NOMO-1 treated with dmso at 0.1 percent for 144 hours (cell line): Measurements from ENCODE around the gene DLG2.
"Not testable (repeated sequence)": the region's sequence is repeated elsewhere in the genome, so short reads cannot be mapped to it uniquely, and the experiment has no call there.

Experiments used
- DNase-seq: peaks from one replicate; lab custom pipeline; 2025; ENCODE audit not compliant: unreplicated experiment; lab: John Stamatoyannopoulos, UW

Gene DLG2

DNA sequence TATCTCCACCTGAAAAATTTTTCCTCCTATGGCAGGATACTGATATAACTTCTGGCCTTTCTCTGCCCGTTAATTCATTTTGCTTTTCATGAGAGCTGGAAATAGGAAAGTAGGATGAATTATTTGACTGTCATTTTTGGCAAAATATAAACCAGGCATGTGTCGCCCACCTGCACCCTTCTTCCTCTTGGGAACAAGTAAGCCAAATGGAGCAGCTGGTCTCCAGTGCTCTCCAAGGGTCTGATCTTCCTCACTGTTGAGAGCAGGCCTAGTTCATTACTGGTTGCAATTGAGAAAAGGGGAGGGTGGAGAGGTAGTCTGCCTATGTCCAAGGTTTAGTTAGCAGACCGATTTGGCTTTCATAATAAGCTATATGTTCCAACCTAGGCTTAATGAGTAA, 582.2 kb downstream of the DLG2 start:
- no peak for DNase-seq

GRCh38 chr11:85042361-85042760, 584.8 kb downstream of the DLG2 start:
- no peak for DNase-seq

GRCh38 chr11:85040166-85040565, 587.0 kb downstream of the DLG2 start:
- no peak for DNase-seq

- DNase-seq = no peak
These were observed 597.2 kb downstream of the DLG2 start for GRCh38 chr11:85029964-85030363.

DNA sequence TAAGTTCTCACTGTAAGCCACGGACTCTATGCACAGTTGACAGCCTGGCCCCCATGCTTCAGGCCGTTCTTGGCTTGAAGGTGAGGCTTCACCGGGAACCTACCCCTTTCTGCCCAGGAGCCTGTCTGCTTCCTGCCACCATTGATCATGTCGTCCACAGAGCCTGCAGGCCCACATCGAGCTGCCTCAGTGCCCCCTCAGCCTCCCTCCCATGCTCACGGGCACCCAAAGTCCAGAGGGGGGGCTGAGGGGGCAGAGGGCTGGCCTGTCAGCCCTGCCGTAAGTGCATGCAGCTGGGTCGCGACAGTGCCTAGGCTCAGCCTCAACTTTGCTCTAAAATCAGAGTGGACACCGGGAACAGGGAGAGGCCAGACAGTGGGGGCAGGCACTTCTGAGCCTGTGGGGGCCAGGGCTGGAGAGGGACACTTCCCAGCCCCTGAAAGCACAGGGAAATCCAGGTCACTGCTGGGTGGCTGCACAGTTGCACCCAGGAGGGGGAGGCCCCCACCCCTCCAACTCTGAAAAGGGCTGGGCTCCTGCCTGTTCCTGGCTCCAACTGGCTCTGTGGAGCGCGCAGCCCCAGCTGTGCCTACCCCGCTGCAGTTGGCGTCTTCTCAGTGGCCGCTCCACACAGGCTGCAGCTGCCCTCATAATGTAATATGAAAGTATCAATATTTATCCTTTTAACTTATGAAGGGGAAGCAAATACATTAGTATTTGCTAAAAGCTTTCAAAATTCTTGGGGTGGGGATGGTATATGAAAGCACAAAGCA, 598.6 kb downstream of the DLG2 start:
- DNase-seq = no peak

GRCh38 chr11:85027346-85027745, 599.8 kb downstream of the DLG2 start:
- DNase-seq = no peak

- DNase-seq = no peak
These were observed 606.1 kb downstream of the DLG2 start for GRCh38 chr11:85021058-85021457.

DNA sequence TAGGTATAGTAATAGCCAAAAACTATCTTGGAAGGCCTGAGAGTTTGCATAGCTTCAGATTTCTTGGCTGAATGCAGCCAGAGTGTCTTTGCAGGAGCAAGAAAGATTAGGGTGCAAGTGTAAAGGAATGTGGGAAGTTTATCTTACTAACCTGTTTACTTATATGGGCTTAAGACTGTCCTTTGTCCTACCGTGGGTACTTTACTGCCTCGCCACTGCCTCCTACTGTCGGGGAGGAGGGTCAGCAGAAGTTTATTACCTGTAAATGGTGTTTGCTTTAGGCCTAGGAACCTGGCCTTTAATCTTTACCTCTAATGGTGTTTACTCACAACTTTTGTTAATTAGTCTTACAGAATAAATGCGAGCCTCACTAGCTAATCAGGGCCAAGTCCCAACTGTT, 633.8 kb downstream of the DLG2 start:
- no peak for DNase-seq

GRCh38 chr11:84990141-84990540, 637.0 kb downstream of the DLG2 start:
- no peak for DNase-seq

DNA sequence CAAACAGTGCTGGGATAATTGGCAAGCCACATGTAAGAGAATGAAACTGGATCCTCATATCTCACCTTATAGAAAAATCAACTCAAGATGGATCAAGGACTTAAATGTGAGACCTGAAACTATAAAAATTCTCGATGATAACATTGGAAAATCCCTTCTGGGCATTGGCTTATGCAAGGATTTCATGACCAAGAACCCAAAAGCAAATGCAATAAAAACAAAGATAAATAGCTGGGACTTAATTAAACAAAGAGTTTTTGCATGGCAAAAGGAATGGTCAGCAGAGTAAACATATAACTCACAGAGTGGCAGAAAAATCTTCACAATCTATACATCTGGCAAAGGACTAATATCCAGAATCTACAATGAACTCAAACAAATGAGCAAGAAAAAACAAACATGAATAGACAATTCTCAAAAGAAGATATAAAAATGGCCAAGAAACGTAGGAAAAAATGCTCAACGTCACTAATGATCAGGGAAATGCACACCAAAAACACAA, 639.4 kb downstream of the DLG2 start:
- not testable (repeated sequence) for DNase-seq

DNA sequence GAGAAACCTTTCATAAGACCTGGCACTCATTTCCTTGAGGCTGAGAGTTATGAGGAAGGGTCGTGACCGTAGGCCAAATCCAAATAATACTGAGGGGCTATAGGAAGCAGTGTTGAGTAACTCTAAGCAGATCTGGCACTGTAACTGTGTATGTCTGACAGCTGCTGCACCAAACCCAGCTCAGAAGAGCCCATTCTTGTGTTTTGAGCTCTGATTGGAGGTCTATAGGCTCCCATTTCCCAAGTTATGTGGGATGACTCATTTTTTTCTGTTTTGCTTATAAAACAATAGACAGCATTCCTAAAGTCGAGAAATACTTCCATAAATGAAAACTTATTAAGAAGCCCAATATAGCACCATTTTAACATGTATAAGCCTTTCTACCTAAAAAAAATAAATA, 645.8 kb downstream of the DLG2 start:
- DNase-seq = no peak

DNA sequence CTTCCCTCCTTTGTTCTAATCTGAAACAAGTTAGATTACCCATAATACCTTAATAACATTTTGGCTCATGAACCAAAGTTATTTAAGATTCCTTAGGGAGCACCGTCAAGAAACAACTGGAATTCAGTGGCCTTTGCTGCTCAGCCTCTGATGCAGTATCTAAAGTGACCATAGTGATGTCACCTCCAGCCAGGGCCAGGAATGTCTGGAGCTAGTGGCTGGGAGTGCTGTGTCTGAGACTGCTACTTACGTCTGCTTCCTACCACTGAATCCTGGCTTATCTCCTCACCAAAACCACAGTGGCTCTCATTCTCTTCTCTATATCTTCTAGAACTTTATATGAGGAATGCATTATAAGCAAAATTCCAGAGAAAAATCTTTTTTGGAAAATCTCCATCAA, 658.0 kb downstream of the DLG2 start:
- DNase-seq = no peak

DNA sequence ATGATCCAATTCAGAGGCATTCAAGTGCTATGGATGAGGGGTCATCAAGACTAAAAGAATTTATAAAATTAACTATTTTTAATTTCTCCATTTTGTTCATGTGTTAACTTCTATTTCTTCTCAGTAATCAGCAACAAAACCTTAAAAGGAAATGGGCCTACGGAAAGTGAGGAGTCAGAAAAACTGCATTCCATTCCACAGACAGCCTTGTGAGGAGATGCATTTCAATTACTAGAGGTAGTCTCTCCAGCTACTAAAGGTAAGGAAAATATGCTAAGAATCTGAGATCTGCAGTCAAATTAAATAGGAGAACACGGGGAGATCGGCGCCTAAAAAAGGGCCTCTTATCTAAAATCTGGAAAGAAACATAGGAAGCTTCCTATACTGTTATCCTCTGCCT, 661.7 kb downstream of the DLG2 start:
- DNase-seq = no peak

- no peak for DNase-seq
These were observed 663.9 kb downstream of the DLG2 start for GRCh38 chr11:84963240-84963639.

DNA sequence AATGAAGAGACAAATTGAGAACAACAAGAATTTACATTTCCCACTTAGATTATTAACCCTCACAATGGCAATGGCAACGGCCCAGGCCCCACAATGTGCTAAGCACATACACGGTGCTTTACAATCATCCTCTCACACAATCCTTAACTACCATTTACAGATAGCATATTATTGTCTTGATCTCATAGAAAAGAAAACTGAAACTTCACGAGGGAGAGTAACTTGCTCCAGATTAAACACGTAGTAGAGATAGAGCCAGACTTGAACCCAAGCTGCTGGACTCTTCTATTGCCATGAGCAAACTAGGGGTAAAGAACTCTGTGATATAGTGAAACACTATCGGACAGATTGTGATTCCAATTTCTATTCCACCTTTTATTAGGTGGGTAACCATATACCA, 665.1 kb downstream of the DLG2 start:
- no peak for DNase-seq

GRCh38 chr11:84958295-84958694, 668.8 kb downstream of the DLG2 start:
- DNase-seq = no peak

- no peak for DNase-seq
These were observed 676.4 kb downstream of the DLG2 start for GRCh38 chr11:84950569-84951270.

DNA sequence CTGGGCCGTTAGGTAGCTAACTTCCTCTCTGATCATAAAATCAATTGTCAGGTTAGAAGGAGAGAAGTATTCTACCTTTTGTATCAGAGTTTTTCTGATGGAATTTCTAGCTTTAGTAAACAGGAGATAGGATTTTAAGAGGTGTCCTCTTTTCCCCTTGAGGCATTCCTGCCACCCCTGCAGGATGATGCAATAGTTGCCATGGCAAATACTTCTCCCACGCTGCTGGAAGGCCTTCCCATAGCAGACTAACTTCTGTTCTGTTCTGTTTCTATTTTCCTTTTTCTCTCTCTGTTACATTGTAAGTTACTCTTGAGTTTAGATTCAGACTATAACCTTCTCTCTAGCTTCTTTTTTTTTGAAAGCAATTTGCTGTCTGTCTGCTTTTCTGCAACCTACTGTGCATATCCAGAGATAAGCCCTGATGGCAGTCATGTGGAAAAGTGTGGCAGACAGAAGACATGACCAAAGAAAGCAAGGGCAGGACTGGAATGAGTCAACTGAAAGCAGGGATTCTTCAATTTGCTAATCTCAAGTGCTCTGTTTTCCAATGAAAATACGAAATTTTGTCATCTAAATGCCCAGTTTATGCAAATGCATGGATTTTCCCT, 679.1 kb downstream of the DLG2 start:
- no peak for DNase-seq

- DNase-seq = no peak
These were observed 680.1 kb downstream of the DLG2 start for GRCh38 chr11:84947070-84947469.

DNA sequence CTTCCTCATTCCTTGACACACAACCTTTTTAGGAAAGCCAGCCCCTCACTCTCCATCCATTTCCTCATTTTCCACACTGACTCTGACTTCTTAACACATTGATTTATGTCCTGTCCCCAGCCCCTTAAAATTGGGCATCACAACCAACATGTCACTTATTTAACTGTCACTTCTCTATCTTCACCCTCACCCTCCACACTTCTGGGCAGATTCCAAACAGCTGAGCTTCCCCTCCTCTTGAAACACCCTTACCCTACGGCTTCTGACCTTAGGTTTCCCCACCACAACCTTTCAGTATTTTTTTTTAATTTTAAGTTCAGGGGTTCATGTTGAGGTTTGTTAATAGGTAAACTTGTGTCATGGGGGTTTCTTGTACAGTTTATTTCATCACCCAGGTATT, 696.3 kb downstream of the DLG2 start:
- peak; percentile 80 for DNase-seq

DNA sequence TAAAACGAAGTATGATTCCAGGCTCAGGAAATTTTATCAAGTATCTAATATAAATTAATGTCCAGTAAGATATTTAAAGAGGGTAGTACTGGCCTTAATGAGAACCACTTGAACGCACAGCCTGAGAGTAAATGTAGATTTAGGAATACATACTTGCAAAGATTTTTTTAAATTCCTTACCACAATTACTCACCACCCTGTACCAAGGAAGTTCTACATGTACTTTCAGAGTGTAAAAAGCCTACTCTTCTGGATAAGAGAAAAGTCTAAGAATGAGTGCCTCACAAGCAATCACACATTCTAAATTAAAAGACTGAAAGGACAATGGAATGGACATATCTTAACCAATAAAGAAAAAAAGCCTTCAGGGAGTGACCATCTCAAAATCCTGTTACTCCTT, 697.4 kb downstream of the DLG2 start:
- DNase-seq = no peak

GRCh38 chr11:84924154-84924692, 702.9 kb downstream of the DLG2 start:
- DNase-seq = no peak
